Activated CD4-positive, alpha-beta T cell treated with anti-CD3 and anti-CD28 coated beads, Interleukin-2, Interleukin-4, amounts not matched to agents 100 ng/mL and 50 ng/mL, durations not matched to agents 16 hours and 8 hours (primary cell): ENCODE results near the gene NAALADL1.

Experiments
- DNase-seq: peaks from one replicate; pipeline ENCODE4 v3.0.0-alpha.2; 2020; ENCODE audit warnings: low spot score

Gene NAALADL1

GRCh38 chr11:65083134-65083833 is 24.9 kb upstream of the NAALADL1 start:
- DNase-seq, result no peak

GRCh38 chr11:65078786-65079342 is 20.5 kb upstream of the NAALADL1 start:
- DNase-seq, result no peak

- DNase-seq, result peak; percentile 59
Measured at GRCh38 chr11:65078151-65078550, 19.8 kb upstream of the NAALADL1 start.

GRCh38 chr11:65077451-65077850 is 19.1 kb upstream of the NAALADL1 start:
- no peak for DNase-seq

GRCh38 chr11:65072631-65072966 is 14.2 kb upstream of the NAALADL1 start:
- no peak for DNase-seq

- DNase-seq, result no peak
Measured at GRCh38 chr11:65071907-65072630, 13.7 kb upstream of the NAALADL1 start.

- no peak for DNase-seq
Measured at GRCh38 chr11:65069217-65069616, 10.9 kb upstream of the NAALADL1 start.

- DNase-seq, result no peak
Measured at GRCh38 chr11:65067446-65067845, 9.1 kb upstream of the NAALADL1 start.

- DNase-seq, result no peak
Measured at GRCh38 chr11:65066805-65067291, 8.5 kb upstream of the NAALADL1 start.

- DNase-seq, result no peak
Measured at GRCh38 chr11:65066315-65066714, 8.0 kb upstream of the NAALADL1 start.

- no peak for DNase-seq
Measured at GRCh38 chr11:65065851-65066250, 7.5 kb upstream of the NAALADL1 start.

- DNase-seq, result no peak
Measured at GRCh38 chr11:65064847-65065240, 6.5 kb upstream of the NAALADL1 start.

GRCh38 chr11:65063532-65063931 is 5.2 kb upstream of the NAALADL1 start:
- no peak for DNase-seq

GRCh38 chr11:65060913-65061408 is 2.6 kb upstream of the NAALADL1 start:
- no peak for DNase-seq

- no peak for DNase-seq
Measured at GRCh38 chr11:65059959-65060824, 1.8 kb upstream of the NAALADL1 start.

GRCh38 chr11:65059523-65059922 is 1.2 kb upstream of the NAALADL1 start:
- no peak for DNase-seq

GRCh38 chr11:65058012-65058411 is 341 bp downstream of the NAALADL1 start:
- no peak for DNase-seq

GRCh38 chr11:65057526-65057925 is 827 bp downstream of the NAALADL1 start:
- no peak for DNase-seq

GRCh38 chr11:65056999-65057398 is 1.4 kb downstream of the NAALADL1 start:
- DNase-seq, result no peak

GRCh38 chr11:65055538-65055937 is 2.8 kb downstream of the NAALADL1 start:
- DNase-seq, result no peak

GRCh38 chr11:65053827-65054508 is 4.4 kb downstream of the NAALADL1 start:
- no peak for DNase-seq
